Mesenchymal stem cell (in vitro differentiated cells and primary cell): Measurements from ENCODE around the gene RPS6KA1.

Source experiments
- DNase-seq: peaks from one replicate; pipeline ENCODE4 v3.0.0-alpha.2; 2013
- H2AFZ ChIP-seq: one replicate; pipeline ENCODE4 v1.6.1; 2013; ENCODE audit warnings: low read depth, mild to moderate bottlenecking, control low read depth, inconsistent platforms, low read length, moderate library complexity
- H2AK5ac ChIP-seq: 2 replicates; pipeline ENCODE4 v1.6.1; 2013; ENCODE audit warnings: low read length, moderate library complexity, mild to moderate bottlenecking, inconsistent platforms; ENCODE audit not compliant: severe bottlenecking
- H2BK120ac ChIP-seq: one replicate; pipeline ENCODE4 v1.6.1; 2013; ENCODE audit warnings: low read depth, mild to moderate bottlenecking, inconsistent platforms, low read length, moderate library complexity
- H2BK12ac ChIP-seq, 2 experiments: one replicate each; pipeline ENCODE4 v1.6.1; 2013; ENCODE audit warnings: inconsistent platforms in 2 of 2, low read length in 2 of 2, mild to moderate bottlenecking in 2 of 2, moderate library complexity in 2 of 2, control low read depth in 1 of 2
- H2BK15ac ChIP-seq: one replicate; pipeline ENCODE4 v1.6.1; 2013; ENCODE audit warnings: mild to moderate bottlenecking, low read depth, inconsistent platforms; ENCODE audit not compliant: poor library complexity, severe bottlenecking
- H2BK5ac ChIP-seq: 2 replicates; pipeline ENCODE4 v1.6.1; 2013; ENCODE audit warnings: low read depth, mild to moderate bottlenecking, low read length, control low read depth, inconsistent platforms; ENCODE audit not compliant: poor library complexity, severe bottlenecking
- H3K14ac ChIP-seq, 2 experiments: one replicate each; pipeline ENCODE4 v1.6.1; 2013; ENCODE audit warnings: inconsistent platforms in 2 of 2, low read length in 2 of 2, control low read depth in 1 of 2, mild to moderate bottlenecking in 1 of 2, moderate library complexity in 1 of 2
- H3K18ac ChIP-seq, 2 experiments: one replicate each; pipeline ENCODE4 v1.6.1; 2013; ENCODE audit warnings: inconsistent platforms in 2 of 2, low read length in 2 of 2, control low read depth in 1 of 2, low read depth in 1 of 2, mild to moderate bottlenecking in 1 of 2
- H3K23ac ChIP-seq, 2 experiments: one replicate each; pipeline ENCODE4 v1.6.1; 2013; ENCODE audit warnings: inconsistent platforms in 2 of 2, low read length in 2 of 2, mild to moderate bottlenecking in 2 of 2, moderate library complexity in 2 of 2, control low read depth in 1 of 2
- H3K27ac ChIP-seq: 2 replicates; pipeline ENCODE4 v1.5.1; 2013; ENCODE audit warnings: mild to moderate bottlenecking, moderate library complexity, low read length, control low read depth, inconsistent platforms; ENCODE audit not compliant: poor library complexity, severe bottlenecking
- H3K27me3 ChIP-seq, 2 experiments: 2 replicates each; pipeline versions ENCODE4 v1.6.1 to v1.7.0; 2013; ENCODE audit warnings: low read length in 2 of 2, mild to moderate bottlenecking in 2 of 2, moderate library complexity in 2 of 2, control low read depth in 1 of 2, inconsistent platforms in 1 of 2; ENCODE audit not compliant: control insufficient read depth in 1 of 2, insufficient read depth in 1 of 2
- H3K36me3 ChIP-seq, 2 experiments: 2 replicates each; pipeline versions ENCODE4 v1.6.1 to v1.7.0; 2013; ENCODE audit warnings: low read length in 2 of 2, control low read depth in 1 of 2, inconsistent platforms in 1 of 2, low read depth in 1 of 2, mild to moderate bottlenecking in 1 of 2; ENCODE audit not compliant: insufficient read depth in 2 of 2, control insufficient read depth in 1 of 2
- H3K4ac ChIP-seq, 2 experiments: one replicate each; pipeline ENCODE4 v1.6.1; 2013; ENCODE audit warnings: inconsistent platforms in 2 of 2, low read length in 2 of 2, mild to moderate bottlenecking in 2 of 2, moderate library complexity in 2 of 2, control low read depth in 1 of 2, low read depth in 1 of 2
- H3K4me1 ChIP-seq: 2 replicates; pipeline ENCODE4 v1.6.1; 2013; ENCODE audit warnings: low read depth, low read length, control low read depth; ENCODE audit not compliant: control insufficient read depth, insufficient read depth
- H3K4me2 ChIP-seq: 2 replicates; pipeline ENCODE4 v1.6.1; 2013; ENCODE audit warnings: low read length, mild to moderate bottlenecking, inconsistent platforms; ENCODE audit not compliant: poor library complexity, severe bottlenecking
- H3K4me3 ChIP-seq, 2 experiments: 2 replicates each; pipeline versions ENCODE4 v1.5.1 to v1.7.0; 2013; ENCODE audit warnings: low read length in 2 of 2, mild to moderate bottlenecking in 2 of 2, control low read depth in 1 of 2, low read depth in 1 of 2; ENCODE audit not compliant: insufficient read depth in 1 of 2
- H3K79me1 ChIP-seq: replicated peaks from 2 replicates; pipeline ENCODE4 v1.6.1; 2013; ENCODE audit warnings: mild to moderate bottlenecking, control low read depth, low read length, inconsistent platforms; ENCODE audit not compliant: poor library complexity, severe bottlenecking
- H3K9ac ChIP-seq: 2 replicates; pipeline ENCODE4 v1.7.0; 2013; ENCODE audit warnings: mild to moderate bottlenecking, low read length, moderate library complexity
- H3K9me3 ChIP-seq: 2 replicates; pipeline ENCODE4 v1.7.0; 2013; ENCODE audit warnings: mild to moderate bottlenecking, low read length; ENCODE audit not compliant: control insufficient read depth
- H4K8ac ChIP-seq: one replicate; pipeline ENCODE4 v1.6.1; 2013; ENCODE audit warnings: inconsistent platforms, mild to moderate bottlenecking, low read length, moderate library complexity
- H4K91ac ChIP-seq: one replicate; pipeline ENCODE4 v1.6.1; 2013; ENCODE audit warnings: mild to moderate bottlenecking, low read length, inconsistent platforms
- WGBS: methylation state at CpG from one replicate; pipeline ENCODE4 v1.1.7; 2013; ENCODE audit warnings: mixed read lengths; 5-methylcytosine and 5-hydroxymethylcytosine counted together

The RPS6KA1 gene

GRCh38 chr1:26535201-26535600 is 5.6 kb downstream of the RPS6KA1 start:
- no peak for DNase-seq
- H2BK12ac ChIP-seq, result no peak overlapping the region
- no peak overlapping the region for H2BK120ac ChIP-seq
- no peak overlapping the region for H3K23ac ChIP-seq
- H3K4ac ChIP-seq, result no peak overlapping the region
- H2BK15ac ChIP-seq, result no peak overlapping the region
- peaks cover 29% of the 10 kb centered on the region for H3K79me1 ChIP-seq
- peaks cover 0 to 16% of the 10 kb centered on the region in 2 experiments for H3K36me3 ChIP-seq
- H3K4me1 ChIP-seq, result peaks cover 35% of the 10 kb centered on the region
- H3K18ac ChIP-seq, result no peak overlapping the region
- H3K4me2 ChIP-seq, result no peak overlapping the region
- H4K91ac ChIP-seq, result no peak overlapping the region
- H3K9me3 ChIP-seq, result no peaks in the 10 kb centered on the region
- no CpG with 5 or more reads among the region's 1 CpG for WGBS
- H4K8ac ChIP-seq, result no peak overlapping the region
- no peak overlapping the region for H2AK5ac ChIP-seq
- H2BK5ac ChIP-seq, result no peak overlapping the region
- H3K9ac ChIP-seq, result no peak overlapping the region
- no peak overlapping the region for H3K4me3 ChIP-seq
- H2AFZ ChIP-seq, result no peak overlapping the region
- no peak overlapping the region for H3K14ac ChIP-seq
- H3K27me3 ChIP-seq, result no peaks in the 10 kb centered on the region
- no peak overlapping the region for H3K27ac ChIP-seq

DNA sequence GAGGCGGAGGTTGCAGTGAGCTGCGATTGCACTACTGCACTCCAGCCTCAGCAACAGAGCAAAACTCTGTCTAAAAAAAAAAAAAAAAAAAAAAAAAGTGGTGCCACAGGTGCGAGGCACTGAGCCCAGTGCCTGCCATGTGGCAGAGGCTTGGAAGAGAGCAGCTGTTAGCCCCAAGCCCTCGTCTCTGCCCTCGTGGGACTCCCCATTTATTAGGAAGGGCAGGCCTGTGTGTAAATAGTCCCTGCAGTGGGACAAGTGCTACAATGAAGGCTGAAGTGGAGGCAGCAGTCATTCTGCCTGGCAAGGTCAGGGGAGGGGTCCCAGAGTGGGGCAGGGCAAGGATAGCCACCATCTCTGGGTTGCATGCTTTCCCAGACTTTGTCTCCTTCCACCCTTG is 6.5 kb downstream of the RPS6KA1 start:
- H3K14ac ChIP-seq, result no peak overlapping the region
- H3K36me3 ChIP-seq, result peaks cover 0 to 16% of the 10 kb centered on the region in 2 experiments
- H3K4me1 ChIP-seq, result peaks cover 26% of the 10 kb centered on the region
- no peak overlapping the region for H3K4ac ChIP-seq
- H3K23ac ChIP-seq, result no peak overlapping the region
- H4K8ac ChIP-seq, result no peak overlapping the region
- H3K4me3 ChIP-seq, result no peak overlapping the region
- H3K79me1 ChIP-seq, result peaks cover 21% of the 10 kb centered on the region
- no peak overlapping the region for H2AFZ ChIP-seq
- H3K9me3 ChIP-seq, result no peaks in the 10 kb centered on the region
- H2AK5ac ChIP-seq, result no peak overlapping the region
- H2BK120ac ChIP-seq, result no peak overlapping the region
- H2BK12ac ChIP-seq, result no peak overlapping the region
- WGBS, result 95% methylated on average over 5 of the region's 5 CpGs
- no peak overlapping the region for H2BK15ac ChIP-seq
- no peak overlapping the region for H3K18ac ChIP-seq
- H2BK5ac ChIP-seq, result no peak overlapping the region
- no peak overlapping the region for H3K27ac ChIP-seq
- H3K27me3 ChIP-seq, result no peaks in the 10 kb centered on the region
- DNase-seq, result no peak
- no peak overlapping the region for H3K4me2 ChIP-seq
- H4K91ac ChIP-seq, result no peak overlapping the region
- H3K9ac ChIP-seq, result no peak overlapping the region

GRCh38 chr1:26536521-26536920 is 7.0 kb downstream of the RPS6KA1 start:
- no peak overlapping the region for H2BK12ac ChIP-seq
- no peak overlapping the region for H2BK120ac ChIP-seq
- no peak overlapping the region for H2BK5ac ChIP-seq
- H3K4me1 ChIP-seq, result peaks cover 23% of the 10 kb centered on the region
- no peaks in the 10 kb centered on the region for H3K27me3 ChIP-seq
- H3K9me3 ChIP-seq, result no peaks in the 10 kb centered on the region
- H2AK5ac ChIP-seq, result no peak overlapping the region
- H3K4ac ChIP-seq, result no peak overlapping the region
- H3K23ac ChIP-seq, result no peak overlapping the region
- H4K91ac ChIP-seq, result no peak overlapping the region
- no peak overlapping the region for H4K8ac ChIP-seq
- H2AFZ ChIP-seq, result no peak overlapping the region
- H3K27ac ChIP-seq, result no peak overlapping the region
- peaks cover 0 to 18% of the 10 kb centered on the region in 2 experiments for H3K36me3 ChIP-seq
- no peak overlapping the region for H3K9ac ChIP-seq
- H3K4me2 ChIP-seq, result no peak overlapping the region
- H3K4me3 ChIP-seq, result no peak overlapping the region
- peaks cover 21% of the 10 kb centered on the region for H3K79me1 ChIP-seq
- WGBS, result 100% methylated on average over 2 of the region's 2 CpGs
- DNase-seq, result no peak
- H2BK15ac ChIP-seq, result no peak overlapping the region
- H3K18ac ChIP-seq, result no peak overlapping the region
- no peak overlapping the region for H3K14ac ChIP-seq

DNA sequence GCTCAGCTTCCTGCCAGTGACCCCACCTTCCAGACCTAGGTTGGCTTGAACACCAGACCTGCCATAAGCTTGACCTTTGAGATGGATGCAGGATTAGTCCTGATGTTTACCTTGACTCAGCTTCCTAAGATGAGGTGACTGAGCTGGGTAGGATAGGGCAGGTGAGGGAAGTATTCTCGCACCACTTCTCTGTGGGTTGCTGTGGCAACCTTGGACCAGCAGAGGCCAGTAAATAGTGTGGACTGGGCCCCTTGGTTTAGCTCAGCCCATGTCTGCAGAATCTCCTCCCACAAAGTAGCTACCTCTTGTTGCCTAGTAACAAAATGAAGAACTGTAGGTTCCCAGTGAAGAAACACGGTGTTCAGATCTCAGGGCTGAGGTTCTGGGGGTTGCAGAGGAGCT is 8.4 kb downstream of the RPS6KA1 start:
- Histone ChIP-seq H3K9ac (no peak overlapping the region), H3K4me1 (peaks cover 23% of the 10 kb centered on the region), H3K4me2 (no peak overlapping the region), H2AK5ac (no peak overlapping the region), H3K9me3 (no peaks in the 10 kb centered on the region), H4K91ac (no peak overlapping the region), H3K23ac (no peak overlapping the region), H2BK5ac (no peak overlapping the region), H4K8ac (no peak overlapping the region), H3K27ac (no peak overlapping the region), H3K14ac (no peak overlapping the region), H3K18ac (no peak overlapping the region), H3K4me3 (no peak overlapping the region), H3K4ac (no peak overlapping the region), H2BK12ac (no peak overlapping the region), H3K79me1 (peaks cover 15% of the 10 kb centered on the region), H2BK15ac (no peak overlapping the region), H2BK120ac (no peak overlapping the region), H2AFZ (no peak overlapping the region), H3K27me3 (no peaks in the 10 kb centered on the region), H3K36me3 (peaks cover 0 to 21% of the 10 kb centered on the region in 2 experiments)
- WGBS, result 54% methylated on average over 2 of the region's 2 CpGs
- peak; percentile 56 for DNase-seq
